Measurements from ENCODE around the gene GRID1. TPM values are rescaled to one million over a fixed set of nuclear protein-coding genes. Genes with fewer than 3 reads are reported as not detected.
"Not testable (repeated sequence)": the region's sequence is repeated elsewhere in the genome, so short reads cannot be mapped to it uniquely, and the experiment has no call there.

Gene GRID1
- polyA plus RNA-seq, 3 donors, result 1.6 to 2.2 (median 1.7) TPM

GRCh38 chr10:86038371-86038770 lies 328.2 kb downstream of the GRID1 start:
- DNase-seq, result no peak

DNA sequence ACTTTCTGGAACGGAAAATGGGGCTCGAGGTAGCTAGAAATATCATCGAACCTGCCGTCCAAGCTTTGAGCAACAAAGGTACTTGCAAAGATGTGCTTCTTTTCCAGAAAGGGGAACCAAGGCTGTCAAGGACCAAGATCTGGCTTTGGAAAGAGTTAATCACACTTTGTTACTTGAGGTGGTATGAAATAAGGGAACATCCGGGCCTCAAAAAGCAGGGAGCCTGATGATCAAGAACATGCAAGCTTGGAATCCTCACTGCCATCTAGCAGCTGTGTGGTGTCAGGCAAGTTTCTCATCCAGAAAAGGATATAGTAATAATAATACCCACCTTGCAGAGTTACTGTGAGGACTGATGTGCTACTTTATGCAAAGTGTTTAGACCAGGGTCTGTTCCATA lies 329.5 kb downstream of the GRID1 start:
- DNase-seq, result no peak

DNA sequence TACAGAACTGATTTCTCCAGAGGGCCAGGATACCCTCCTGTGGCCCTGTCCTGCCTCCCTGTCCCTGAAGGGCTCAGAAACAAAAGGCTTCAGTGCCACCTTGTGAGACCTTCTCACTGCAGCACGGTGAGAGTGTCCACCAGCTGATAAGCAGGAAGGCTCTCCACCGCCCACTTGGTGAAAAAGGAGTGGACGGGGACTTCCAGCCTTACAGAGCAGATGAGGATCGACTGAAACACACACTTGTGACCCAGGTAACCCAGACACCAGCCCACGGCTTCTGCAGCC lies 330.1 kb downstream of the GRID1 start:
- DNase-seq, result no peak

DNA sequence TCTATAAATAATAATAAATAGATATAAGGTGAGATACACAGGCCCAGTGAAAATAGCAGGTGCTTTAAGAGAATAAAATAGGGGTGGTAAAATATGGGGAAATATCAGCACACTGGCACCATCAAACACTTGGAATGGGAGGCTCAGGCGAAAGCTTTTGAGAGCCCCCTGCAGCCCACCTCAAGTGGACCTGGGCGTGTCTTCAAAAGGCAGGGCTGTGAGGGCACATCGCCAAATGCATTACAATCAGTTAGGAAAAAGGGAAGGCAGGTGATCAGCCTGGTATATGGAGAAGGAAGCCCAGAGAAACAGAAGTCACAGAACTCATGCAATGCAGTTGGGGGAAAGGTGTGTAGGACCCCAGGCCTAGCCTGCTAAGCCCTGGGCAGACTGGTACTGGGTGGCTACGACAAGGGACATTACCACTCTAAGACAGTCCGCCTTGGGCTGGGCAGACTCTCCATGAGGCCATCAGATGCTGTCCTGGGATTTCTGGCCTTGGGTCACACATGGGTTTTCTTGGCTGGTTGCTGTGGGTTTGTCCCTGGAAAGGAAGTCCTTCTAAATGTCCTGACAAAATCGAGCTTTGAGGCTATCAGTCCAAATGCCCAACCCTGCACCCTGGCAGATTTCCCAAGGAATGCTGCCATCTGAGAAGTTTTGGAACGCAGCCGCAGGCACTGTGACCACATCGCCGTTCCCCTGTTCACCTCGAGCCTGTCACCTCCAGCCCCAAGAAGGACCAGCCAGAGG lies 330.6 kb downstream of the GRID1 start:
- no peak for DNase-seq

DNA sequence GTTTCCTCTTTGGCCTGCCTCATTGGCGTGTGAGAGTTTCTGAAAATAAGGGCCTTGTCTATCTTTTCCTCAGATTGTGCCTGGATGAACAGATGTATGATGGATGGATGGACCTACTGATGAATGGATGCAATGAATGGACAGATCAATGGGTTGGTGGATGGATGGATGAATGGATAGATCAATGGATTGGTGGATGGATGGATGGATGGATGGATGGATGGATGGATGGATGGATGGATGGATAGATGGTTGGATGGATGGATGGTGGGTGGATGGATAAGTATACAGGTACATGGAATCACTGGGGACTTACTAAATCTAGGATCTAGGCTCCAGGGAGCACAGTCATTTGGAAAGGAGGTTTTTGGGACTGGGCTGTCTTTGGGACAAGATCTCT lies 331.9 kb downstream of the GRID1 start:
- DNase-seq, result no peak

DNA sequence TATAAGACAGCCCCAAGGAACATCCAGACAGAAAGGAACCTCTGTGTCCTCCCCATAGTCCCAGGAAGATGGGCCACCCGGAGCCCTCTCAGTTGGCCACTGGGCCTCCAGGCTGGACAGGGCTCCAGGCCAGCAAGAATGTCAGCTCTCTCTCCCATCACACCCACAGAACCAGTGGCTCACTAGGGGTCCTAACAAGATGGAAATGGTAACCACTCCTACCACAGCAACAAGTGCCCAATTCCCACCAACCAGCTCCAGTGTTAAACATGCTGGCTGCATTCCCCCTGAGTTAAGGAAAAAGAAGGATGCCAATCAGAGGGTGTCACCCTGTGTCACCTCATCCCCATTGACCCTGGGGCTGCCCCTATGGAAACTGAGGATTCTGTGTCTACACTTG lies 333.0 kb downstream of the GRID1 start:
- no peak for DNase-seq

DNA sequence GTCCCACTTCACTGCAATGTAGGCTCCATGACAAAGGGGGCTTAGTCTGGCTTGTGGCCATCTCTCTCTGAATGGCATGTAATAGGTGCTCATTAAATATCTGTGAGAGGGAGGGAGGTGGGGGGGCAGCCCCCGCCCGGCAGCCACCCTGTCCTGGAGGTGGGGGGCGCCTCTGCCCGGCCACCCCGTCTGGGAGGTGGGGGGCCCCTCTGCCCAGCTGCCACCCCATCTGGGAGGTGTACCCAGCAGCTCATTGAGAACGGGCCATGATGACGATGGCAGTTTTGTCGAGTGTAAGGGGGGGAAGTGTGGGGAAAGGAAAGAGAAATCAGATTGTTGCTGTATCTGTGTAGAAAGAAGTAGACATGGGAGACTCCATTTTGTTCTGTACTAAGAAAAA lies 334.5 kb downstream of the GRID1 start:
- not testable (repeated sequence) for DNase-seq

- DNase-seq, result no peak
Measured at GRCh38 chr10:86030312-86030711, 336.3 kb downstream of the GRID1 start.

DNA sequence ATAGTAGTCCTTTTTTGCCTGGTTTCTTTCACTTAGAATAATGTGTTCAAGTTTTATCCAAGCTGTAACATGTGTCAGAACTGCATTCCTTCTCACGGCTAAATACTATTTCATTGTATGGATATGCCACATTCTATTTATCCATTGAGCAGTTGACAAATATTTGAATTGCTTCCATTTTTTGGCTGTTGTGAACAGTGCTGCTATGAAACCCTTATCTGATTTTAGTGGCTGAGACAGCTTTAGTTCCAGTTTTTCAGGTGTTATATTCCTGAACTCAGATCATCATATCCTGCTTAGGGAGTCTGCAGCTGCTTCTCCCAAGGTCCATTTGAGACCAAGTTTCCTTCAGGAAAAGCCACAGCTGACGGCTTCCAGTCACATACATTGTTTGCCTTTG lies 339.2 kb downstream of the GRID1 start:
- DNase-seq, result no peak

DNA sequence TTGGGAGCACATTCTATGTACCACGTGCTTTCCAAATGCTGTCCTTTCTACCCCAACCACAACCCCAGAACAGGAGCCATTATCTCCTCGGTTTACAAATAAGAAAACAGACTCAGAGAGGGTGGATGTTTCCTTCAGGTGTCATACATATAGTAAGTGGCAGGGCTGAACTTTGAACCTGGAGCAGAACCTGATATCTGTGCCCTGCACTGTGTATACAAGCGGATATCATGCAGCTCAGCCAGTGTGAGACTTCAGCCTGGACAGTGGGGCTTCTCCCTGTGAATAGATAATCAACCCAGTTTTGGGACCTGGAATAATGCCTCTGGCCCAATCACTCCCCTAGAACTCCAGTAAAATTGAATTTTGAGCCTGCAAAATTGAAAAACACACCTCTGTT lies 341.1 kb downstream of the GRID1 start:
- DNase-seq, result no peak

DNA sequence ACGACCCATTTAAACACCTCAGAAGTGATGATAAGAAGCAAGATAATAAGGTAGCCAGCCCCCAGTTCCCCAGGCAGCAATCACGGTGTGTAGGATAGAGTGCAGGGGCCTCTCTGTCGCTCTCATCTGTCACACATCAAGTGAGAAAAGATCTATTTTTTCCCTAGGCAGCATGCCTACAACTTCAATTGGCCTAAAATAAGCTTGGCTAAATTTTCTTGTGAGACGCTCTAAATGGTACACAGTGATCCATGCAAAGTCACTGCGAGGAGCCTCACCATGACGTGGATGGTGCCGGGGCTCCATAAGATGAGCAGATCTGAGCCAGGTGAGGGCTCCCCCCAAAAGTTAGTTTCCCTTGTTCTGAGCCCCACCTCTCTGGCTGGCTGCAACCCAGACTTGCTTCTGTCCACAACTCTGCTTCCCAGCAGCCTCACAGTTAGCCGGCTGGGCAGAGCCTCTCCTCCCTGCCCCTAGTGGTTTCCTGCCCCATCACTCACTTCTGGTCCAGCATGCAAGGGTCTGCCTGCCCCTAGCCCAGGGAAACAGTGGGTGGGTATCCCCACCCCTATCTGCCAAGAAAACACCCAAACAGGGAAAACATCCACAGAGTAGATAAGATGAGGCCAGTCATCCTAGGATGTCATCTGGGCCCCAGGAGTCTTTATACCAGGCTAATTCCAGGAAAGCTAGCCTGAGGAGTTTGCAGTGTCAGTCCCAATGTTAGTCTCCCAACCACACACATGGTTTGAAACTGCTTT lies 342.1 kb downstream of the GRID1 start:
- DNase-seq, result no peak

GRCh38 chr10:86023931-86024280 lies 342.7 kb downstream of the GRID1 start:
- no peak for DNase-seq

GRCh38 chr10:86023336-86023735 lies 343.3 kb downstream of the GRID1 start:
- no peak for DNase-seq

DNA sequence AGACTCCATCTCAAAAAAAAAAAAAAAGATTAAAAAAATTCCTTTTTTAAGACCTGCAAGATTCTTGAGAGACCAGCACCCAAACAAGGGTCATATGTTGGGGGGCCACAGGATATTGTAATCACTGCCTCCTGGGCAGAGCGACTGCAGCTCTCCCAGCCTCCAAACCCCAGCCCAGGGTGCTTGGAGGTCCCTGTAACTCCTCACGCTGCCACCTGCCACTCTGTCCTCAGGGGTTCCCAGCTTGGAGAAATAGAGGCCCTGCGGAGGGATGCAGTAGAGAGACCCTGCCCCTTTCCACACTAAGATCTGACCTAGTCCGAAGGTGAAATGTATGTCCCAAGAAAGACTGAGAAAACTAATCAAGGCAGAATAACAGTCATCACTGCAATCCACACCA lies 343.7 kb downstream of the GRID1 start:
- DNase-seq, result no peak

GRCh38 chr10:86020134-86020533 lies 346.5 kb downstream of the GRID1 start:
- DNase-seq, result no peak

DNA sequence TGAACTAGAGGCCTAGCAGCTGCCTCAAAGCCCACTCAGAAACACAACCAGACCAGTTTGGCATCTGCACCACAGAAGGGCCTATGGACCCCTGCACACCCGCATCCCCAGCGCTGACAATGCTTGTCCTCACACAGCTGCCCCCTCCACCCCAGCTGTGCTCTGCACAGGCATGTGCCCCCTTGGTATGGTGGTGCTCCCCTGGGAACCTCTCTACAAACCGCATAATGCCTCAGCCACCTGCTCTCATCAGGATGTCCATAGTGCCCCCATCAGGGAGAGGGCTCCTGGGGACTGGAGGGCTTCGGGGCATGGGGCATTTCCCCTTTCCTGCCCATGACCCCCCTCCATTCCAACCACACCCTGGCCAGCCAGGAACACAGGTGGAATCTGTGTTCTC lies 347.5 kb downstream of the GRID1 start:
- DNase-seq, result no peak

GRCh38 chr10:86018735-86019058 lies 347.9 kb downstream of the GRID1 start:
- no peak for DNase-seq

DNA sequence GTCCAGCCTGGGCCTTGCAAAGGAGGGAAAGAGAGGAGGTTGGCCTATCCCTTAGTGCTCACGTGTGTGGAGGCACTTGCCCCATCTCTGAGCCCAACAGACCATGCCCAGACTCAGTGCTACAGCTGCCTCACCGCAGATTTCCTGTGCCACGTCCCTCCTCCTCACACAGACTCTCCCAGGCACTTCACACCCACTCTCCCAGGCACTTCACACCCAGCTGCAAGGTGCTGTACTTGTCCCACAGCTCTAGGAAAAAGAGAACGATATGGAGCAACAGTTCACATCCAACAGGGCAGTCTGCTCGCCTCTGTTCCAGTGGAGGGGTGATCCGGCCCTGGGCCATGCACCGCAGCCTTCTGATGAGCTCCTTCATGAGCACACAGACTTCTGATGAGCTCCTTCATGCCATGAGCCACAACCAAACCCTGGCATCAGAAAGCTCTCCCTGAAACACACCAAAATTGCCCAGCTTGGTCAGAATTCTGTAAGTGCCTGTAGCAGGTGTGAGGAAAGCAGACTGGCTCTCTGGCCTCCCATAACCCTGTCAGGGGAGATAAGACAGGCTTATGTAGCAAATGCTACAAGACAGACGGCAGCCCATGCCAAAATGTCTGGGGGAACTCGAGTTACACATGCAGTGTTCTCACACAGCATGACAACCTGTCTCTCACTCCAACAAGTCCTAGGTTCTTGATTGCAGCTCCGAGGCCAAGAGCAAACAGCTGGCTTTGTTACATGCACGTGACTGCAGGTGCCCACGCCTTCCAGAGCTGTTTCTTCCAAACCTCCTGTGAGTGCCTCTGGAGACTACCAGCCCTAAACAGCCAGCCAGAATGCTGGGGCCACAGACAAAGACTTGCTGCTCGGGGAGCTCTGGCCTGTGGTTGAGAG lies 348.5 kb downstream of the GRID1 start:
- DNase-seq, result no peak

DNA sequence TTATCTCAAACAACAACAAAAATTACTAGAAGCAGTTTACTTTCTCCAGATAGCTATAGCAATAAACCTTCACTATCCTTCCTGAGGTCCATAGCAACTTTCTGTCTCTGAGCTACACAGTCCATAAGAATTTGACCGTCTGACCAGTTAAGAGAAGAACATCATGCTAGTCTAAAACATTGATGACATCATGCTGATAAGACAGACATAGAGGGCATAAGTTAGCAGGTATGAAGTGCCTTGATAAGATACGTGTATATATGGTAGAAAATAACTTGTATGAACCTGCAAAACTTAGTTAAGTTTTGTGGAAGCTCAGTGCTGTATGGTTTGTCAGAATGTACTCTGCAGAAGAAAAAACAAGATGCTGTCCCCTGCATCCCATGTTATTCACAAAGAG lies 353.0 kb downstream of the GRID1 start:
- DNase-seq, result no peak

- no peak for DNase-seq
Measured at GRCh38 chr10:86007171-86007570, 359.4 kb downstream of the GRID1 start.

GRCh38 chr10:86004337-86004736 lies 362.3 kb downstream of the GRID1 start:
- DNase-seq, result no peak

DNA sequence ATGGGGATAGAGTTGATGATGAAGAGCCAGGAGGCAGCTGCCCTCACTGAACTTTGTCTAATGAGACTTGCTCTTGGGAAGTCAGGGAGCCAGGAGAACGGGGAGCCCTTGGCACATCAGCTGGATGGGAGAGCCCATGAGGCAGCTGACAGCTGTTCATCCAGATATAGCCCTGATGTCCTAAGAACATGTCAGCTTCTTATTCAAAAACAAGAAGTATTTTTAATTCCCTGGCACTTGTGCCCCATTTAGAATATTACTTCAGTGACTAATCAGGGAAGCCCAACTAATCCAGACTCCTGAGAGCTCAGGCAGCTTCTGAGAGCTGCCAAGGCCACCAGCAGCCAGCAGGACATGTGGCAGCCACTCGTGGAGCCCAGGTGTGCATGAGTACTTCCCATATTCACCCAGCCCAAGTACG lies 363.4 kb downstream of the GRID1 start:
- DNase-seq, result no peak

- DNase-seq, result no peak
Measured at GRCh38 chr10:86001521-86001920, 365.1 kb downstream of the GRID1 start.

Data from renal pelvis (tissue), 4 donors.